Mucosa of rectum (tissue), 2 donors: ENCODE results near the gene TRPC4AP.

Source experiments
- H3K27ac ChIP-seq, 2 donors: one replicate each; pipeline ENCODE4 v1.7.0; 2013; ENCODE audit warnings: inconsistent platforms in 2 of 2, low read depth in 2 of 2, low read length in 2 of 2
- H3K27me3 ChIP-seq, 2 donors: one replicate each; pipeline ENCODE4 v1.7.0; 2013; ENCODE audit warnings: low read length in 2 of 2; ENCODE audit not compliant: control insufficient read depth in 2 of 2, insufficient read depth in 2 of 2
- H3K36me3 ChIP-seq, 2 donors: one replicate each; pipeline ENCODE4 v1.7.0; 2013; ENCODE audit warnings: low read length in 2 of 2; ENCODE audit not compliant: control insufficient read depth in 2 of 2, insufficient read depth in 2 of 2
- H3K4me1 ChIP-seq, 2 donors: one replicate each; pipeline ENCODE4 v1.7.0; 2013; ENCODE audit warnings: low read length in 2 of 2, mild to moderate bottlenecking in 1 of 2; ENCODE audit not compliant: control insufficient read depth in 2 of 2, insufficient read depth in 2 of 2
- H3K4me3 ChIP-seq, 2 donors: one replicate each; pipeline ENCODE4 v1.7.0; 2013; ENCODE audit warnings: low read length in 2 of 2
- H3K9ac ChIP-seq, 2 donors: one replicate each; pipeline ENCODE4 v1.7.0; 2013; ENCODE audit warnings: low read length in 2 of 2, low read depth in 1 of 2, mild to moderate bottlenecking in 1 of 2
- H3K9me3 ChIP-seq, 2 donors: one replicate each; pipeline ENCODE4 v1.7.0; 2013; ENCODE audit warnings: low read length in 2 of 2; ENCODE audit not compliant: control insufficient read depth in 2 of 2
- donor health status: healthy.
- donor health status: Normal muscosa, but diverticular disease.

Gene TRPC4AP

DNA sequence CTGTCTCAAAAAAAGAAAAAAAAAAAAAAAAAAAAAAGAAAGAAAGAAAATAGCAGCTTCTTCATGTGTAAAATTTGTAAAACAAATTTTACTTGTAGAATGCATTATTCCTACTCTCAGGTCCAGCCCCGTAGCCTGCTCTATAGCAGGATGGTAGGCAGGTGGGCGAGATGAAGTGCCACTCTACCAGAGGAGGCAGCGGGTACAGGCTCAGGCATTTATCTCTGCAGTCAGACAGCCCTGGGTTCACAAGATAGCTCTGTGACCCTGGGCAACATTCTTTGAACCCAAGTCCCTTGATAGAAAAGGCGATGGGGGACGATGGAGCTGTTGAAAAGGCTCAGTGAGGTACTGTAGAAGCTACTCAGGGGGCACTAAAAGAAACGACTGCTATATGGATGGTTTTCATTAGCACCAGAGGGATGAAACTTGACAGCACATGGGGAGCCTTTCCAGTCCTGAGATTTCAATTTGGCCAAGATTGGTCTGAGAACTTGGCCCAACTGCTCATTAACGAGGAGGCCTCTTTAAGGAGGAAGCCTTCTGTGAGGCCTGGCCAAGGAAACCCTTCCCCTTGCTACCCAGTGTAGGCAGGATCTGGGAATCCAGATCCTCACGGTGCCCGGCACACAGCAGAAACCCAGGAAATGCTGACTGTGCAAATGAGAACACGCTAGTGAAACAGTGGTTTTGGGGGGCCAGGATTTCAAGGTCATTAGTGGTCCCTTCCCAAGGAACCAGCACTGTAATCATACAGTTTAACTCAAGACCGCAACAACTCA, 73.8 kb downstream of the TRPC4AP start:
- H3K27ac ChIP-seq: no peak overlapping the region
- H3K27me3 ChIP-seq: no peaks in the 10 kb centered on the region
- no peak overlapping the region for H3K4me3 ChIP-seq
- H3K36me3 ChIP-seq: peaks cover 46 to 70% of the 10 kb centered on the region in 2 donors
- H3K9me3 ChIP-seq: no peaks in the 10 kb centered on the region
- no peaks in the 10 kb centered on the region for H3K4me1 ChIP-seq
- H3K9ac ChIP-seq: no peak overlapping the region

DNA sequence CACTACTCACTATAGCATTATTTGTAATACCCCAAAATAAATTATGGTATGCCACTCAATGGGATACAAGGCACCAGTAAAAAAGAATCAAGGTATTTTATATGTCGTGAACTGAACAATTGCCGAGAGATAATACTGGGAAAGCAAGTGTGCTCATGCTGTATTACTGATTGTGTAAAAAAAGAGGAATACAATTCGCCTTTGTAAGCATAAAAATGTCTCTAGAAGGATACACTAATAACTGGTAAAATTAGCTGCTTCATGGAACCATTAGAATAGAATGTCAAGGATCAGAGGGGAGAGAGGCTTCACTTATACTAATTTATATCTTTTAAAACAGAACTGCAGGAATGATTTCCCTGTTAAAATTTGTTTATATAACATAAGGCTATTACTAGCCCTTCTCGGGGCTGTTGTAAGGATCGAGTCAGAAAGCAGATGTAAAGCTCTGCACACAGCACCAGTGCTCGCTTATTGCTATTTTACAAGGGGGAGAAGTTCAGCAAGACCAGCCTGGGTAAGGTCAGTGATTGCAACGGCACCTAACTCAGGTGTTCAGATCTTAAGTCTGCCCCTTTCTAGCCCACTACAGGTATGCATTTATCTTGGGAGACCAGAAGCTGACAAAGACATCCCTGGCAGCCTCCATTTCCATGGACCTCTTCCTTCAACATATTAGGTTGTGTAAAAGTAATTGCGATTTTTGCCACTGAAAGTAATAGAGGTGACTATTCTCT, 75.3 kb downstream of the TRPC4AP start:
- Histone ChIP-seq H3K9me3 (no peaks in the 10 kb centered on the region), H3K36me3 (peaks cover 48 to 71% of the 10 kb centered on the region in 2 donors), H3K27me3 (no peaks in the 10 kb centered on the region), H3K4me3 (no peak overlapping the region), H3K4me1 (no peaks in the 10 kb centered on the region), H3K9ac (no peak overlapping the region), H3K27ac (peak overlapping the region in 1 of 2 donors; percentile 16)

DNA sequence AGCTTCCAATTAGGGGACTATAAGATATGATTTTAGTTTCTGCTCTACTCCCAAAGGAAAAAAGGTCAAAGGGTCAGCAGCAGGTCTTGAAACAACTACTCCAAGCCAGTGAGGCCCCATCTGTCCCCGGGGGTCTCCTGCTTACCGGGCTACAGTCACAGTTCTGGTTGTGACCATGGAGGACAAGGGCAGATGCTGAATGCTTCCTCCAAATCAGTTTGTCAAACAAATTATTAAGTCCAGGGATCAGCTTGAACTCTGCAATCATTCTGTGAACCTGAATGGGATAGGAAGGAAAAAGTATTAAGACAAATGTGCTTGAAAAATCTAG, 76.8 kb downstream of the TRPC4AP start:
- Histone ChIP-seq H3K4me1 (no peaks in the 10 kb centered on the region), H3K9ac (no peak overlapping the region), H3K4me3 (no peak overlapping the region), H3K27me3 (no peaks in the 10 kb centered on the region), H3K27ac (no peak overlapping the region), H3K36me3 (peaks cover 50 to 78% of the 10 kb centered on the region in 2 donors), H3K9me3 (no peaks in the 10 kb centered on the region)

DNA sequence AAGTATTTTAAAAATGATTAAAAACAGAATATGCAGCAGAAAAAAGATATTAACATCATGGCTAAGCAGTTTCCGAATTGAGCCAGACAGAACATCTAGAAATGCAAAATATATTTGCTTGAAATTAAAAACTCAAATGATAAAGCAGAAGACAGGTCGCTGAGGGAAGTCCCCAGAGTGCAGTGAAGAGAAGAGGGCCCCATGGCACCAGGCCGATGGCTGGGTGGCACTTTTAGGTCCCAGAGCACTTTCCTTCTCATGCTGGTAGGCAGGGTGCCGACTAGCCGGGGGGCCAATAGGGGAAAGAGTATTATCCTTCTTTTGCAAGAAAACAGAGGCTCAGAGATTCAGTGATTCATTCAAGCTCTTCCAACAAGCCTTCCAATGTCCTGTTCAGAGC, 78.1 kb downstream of the TRPC4AP start:
- Histone ChIP-seq H3K4me3 (no peak overlapping the region), H3K4me1 (no peaks in the 10 kb centered on the region), H3K9ac (no peak overlapping the region), H3K27ac (no peak overlapping the region), H3K27me3 (no peaks in the 10 kb centered on the region), H3K9me3 (no peaks in the 10 kb centered on the region), H3K36me3 (peaks cover 49 to 76% of the 10 kb centered on the region in 2 donors)

DNA sequence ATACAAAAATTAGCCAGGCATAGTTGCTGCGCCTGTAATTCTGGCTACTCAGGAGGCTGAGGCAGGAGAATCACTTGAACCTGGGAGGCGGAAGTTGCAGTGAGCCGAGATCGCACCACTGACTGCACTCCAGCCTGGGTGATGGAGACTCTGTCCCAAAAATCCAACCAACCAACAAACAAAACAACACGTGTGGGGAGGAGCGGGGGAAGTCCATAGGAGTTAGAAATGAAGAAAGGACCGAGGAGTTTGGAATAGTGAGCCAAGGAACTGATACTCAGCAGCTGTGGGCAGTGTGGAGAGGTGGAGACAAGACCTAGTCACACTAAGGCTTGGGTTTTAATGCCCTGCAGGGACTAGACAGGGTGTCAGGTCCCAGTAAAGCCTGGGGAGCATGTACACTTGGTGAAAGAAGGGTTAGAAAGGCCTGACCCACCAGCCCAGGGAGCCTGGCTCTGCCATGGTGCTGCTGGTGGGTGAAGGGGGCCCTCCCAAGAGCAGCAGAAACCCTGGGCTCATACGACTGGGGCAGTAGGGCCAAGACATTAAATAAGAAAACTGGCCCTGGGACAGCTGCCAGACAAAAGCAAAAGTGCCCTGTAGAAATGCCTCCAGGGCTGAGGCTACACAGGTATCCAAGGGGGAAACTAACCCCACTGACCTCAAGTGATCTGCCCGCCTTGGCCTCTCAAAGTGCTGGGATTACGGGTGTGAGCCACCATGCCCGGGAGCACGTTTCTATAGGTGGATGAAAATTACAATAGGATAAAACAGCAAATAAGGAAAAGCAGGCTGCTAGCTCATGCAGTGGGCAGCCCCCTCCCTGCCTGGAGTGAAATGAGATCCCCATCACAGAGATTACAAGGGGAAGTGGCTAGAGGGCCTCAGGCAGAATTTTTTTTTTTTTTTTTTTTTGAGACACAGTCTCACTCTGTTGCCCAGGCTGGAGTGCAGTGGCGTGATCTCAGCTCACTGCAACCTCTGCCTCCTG, 78.9 kb downstream of the TRPC4AP start:
- no peak overlapping the region for H3K27ac ChIP-seq
- H3K27me3 ChIP-seq: no peaks in the 10 kb centered on the region
- H3K9ac ChIP-seq: no peak overlapping the region
- H3K4me3 ChIP-seq: no peak overlapping the region
- H3K36me3 ChIP-seq: peaks cover 55 to 79% of the 10 kb centered on the region in 2 donors
- no peaks in the 10 kb centered on the region for H3K9me3 ChIP-seq
- H3K4me1 ChIP-seq: no peaks in the 10 kb centered on the region

- H3K9me3 ChIP-seq: no peaks in the 10 kb centered on the region
- H3K36me3 ChIP-seq: peaks cover 61 to 83% of the 10 kb centered on the region in 2 donors
- H3K27me3 ChIP-seq: no peaks in the 10 kb centered on the region
- H3K27ac ChIP-seq: no peak overlapping the region
- H3K4me3 ChIP-seq: no peak overlapping the region
- no peaks in the 10 kb centered on the region for H3K4me1 ChIP-seq
- no peak overlapping the region for H3K9ac ChIP-seq
These were observed 80.2 kb downstream of the TRPC4AP start for GRCh38 chr20:35012227-35013069.

- Histone ChIP-seq H3K36me3 (peaks cover 66 to 85% of the 10 kb centered on the region in 2 donors), H3K4me3 (no peak overlapping the region), H3K27ac (no peak overlapping the region), H3K4me1 (no peaks in the 10 kb centered on the region), H3K9me3 (no peaks in the 10 kb centered on the region), H3K27me3 (no peaks in the 10 kb centered on the region), H3K9ac (no peak overlapping the region)
These were observed 80.9 kb downstream of the TRPC4AP start for GRCh38 chr20:35011589-35012226.

DNA sequence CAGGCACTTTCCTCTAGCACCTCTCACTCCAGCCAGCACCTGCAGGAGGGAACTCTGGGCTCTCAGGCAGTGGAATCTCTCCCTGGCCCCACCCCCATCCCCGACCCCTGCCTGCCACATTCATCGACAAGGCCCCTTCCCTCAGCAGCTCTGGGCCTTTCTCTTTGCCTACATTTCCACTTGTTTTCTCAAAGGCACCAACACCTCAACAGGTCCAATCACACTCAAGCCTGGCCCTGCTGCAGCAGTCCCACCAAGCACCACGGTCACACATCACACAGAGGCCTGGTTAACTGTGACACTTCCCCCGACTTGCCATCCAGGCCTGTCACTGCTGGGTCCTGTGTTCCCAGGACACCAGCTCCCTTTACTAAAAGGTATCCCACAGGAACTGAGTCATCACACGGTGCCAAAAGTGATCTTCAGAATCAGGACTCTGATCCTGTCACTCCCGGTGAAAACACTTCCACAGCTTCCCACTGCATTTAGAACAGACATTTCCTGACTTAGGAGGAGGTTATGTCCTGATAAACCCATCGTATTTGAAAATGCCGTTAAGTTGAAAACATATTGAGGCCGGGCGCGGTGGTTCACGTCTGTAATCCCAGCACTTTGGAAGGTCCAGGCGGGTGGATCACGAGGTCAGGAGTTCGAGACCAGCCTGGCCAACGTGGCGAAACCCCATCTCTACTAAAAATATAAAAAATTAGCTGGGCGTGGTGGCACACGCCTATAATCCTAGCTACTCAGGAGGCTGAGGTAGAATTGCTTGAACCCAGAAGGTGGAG, 82.0 kb downstream of the TRPC4AP start:
- Histone ChIP-seq H3K9me3 (no peaks in the 10 kb centered on the region), H3K36me3 (peaks cover 68 to 89% of the 10 kb centered on the region in 2 donors), H3K27ac (no peak overlapping the region), H3K4me1 (no peaks in the 10 kb centered on the region), H3K4me3 (no peak overlapping the region), H3K9ac (no peak overlapping the region), H3K27me3 (no peaks in the 10 kb centered on the region)
